ENCODE data around the gene RPS3. TPM values are rescaled to one million over a fixed set of nuclear protein-coding genes. Genes with fewer than 3 reads are reported as not detected.
"Not testable (repeated sequence)": the region's sequence is repeated elsewhere in the genome, so short reads cannot be mapped to it uniquely, and the experiment has no call there.

The RPS3 gene
- total RNA-seq, 1 experiment from 2014 or later, result 1,749 TPM

DNA sequence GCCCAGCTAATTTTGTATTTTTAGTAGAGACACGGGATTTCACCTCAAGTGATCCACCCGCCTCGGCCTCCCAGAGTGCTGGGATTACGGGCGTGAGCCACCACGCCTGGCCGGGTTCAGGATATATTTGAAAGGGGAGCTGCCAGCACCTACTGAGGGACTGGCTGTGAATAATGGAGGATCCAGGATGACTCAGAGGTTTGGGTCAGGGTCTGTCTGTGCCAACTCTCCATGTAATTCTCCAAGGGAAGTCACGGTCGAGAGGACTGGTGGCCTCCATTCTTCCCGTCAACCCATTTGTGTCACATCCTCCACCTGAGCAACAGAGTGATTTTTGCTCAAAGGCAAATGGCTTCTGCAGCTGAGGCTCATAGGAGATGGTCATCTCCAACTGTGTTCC is 44.3 kb upstream of the RPS3 start:
- Mint-ChIP-seq H3K9me3 (ENCODE audit: low read depth, unreplicated experiment) (no peaks in the 10 kb centered on the region), H3K4me1 (ENCODE audit: low read depth, unreplicated experiment) (peaks cover 29% of the 10 kb centered on the region), H3K27me3 (ENCODE audit: unreplicated experiment) (peaks cover 27% of the 10 kb centered on the region), H3K4me3 (ENCODE audit: low read depth, unreplicated experiment) (no peak overlapping the region), H3K36me3 (ENCODE audit: insufficient read depth, unreplicated experiment) (peaks cover 21% of the 10 kb centered on the region), H3K27ac (ENCODE audit: unreplicated experiment) (no peak overlapping the region)
- no peak for DNase-seq
- TF ChIP-seq, protein P1, sequence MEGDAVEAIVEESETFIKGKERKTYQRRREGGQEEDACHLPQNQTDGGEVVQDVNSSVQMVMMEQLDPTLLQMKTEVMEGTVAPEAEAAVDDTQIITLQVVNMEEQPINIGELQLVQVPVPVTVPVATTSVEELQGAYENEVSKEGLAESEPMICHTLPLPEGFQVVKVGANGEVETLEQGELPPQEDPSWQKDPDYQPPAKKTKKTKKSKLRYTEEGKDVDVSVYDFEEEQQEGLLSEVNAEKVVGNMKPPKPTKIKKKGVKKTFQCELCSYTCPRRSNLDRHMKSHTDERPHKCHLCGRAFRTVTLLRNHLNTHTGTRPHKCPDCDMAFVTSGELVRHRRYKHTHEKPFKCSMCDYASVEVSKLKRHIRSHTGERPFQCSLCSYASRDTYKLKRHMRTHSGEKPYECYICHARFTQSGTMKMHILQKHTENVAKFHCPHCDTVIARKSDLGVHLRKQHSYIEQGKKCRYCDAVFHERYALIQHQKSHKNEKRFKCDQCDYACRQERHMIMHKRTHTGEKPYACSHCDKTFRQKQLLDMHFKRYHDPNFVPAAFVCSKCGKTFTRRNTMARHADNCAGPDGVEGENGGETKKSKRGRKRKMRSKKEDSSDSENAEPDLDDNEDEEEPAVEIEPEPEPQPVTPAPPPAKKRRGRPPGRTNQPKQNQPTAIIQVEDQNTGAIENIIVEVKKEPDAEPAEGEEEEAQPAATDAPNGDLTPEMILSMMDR (IDR thresholded peaks at IDR 0.05; ENCODE audit: unreplicated experiment), result no peak
- no TSS peak for BruUV-seq (replicated peaks)
- intact Hi-C loops (cut with micrococcal nuclease; ENCODE audit: unreplicated experiment), result no loop called here
- CTCF ChIA-PET, result interaction anchor here (1.8 kb wide), 1 partner anchor 17 kb away, joined by 3 read pairs; no protein-coding TSS in a partner anchor

DNA sequence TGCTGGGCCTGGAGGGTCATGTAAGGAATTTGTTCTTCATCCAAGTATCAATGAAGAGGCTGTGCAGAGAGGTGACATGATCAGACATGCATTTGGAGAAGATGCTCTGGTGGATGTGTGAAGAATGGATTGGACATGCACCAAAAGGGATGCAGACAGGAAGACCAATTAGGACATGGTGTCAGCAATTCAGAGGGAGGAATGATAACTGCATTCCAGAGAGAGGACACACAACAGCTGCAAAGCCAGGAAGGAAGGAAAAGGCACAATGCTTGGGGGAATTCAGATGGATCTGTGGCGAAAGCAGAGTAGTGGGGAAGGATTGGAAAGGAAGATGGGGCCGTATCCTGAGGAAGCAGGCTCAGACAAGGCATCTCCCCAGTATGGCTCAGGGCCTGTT is 42.7 kb upstream of the RPS3 start:
- H3K36me3 Mint-ChIP-seq (ENCODE audit: insufficient read depth, unreplicated experiment), result peaks cover 9% of the 10 kb centered on the region
- BruUV-seq (replicated peaks), result no TSS peak
- intact Hi-C loops (cut with micrococcal nuclease; ENCODE audit: unreplicated experiment), result no loop called here
- peaks cover 27% of the 10 kb centered on the region for H3K27me3 Mint-ChIP-seq (ENCODE audit: unreplicated experiment)
- no peak overlapping the region for H3K4me3 Mint-ChIP-seq (ENCODE audit: low read depth, unreplicated experiment)
- TF ChIP-seq, protein P1 (IDR thresholded peaks at IDR 0.05; ENCODE audit: unreplicated experiment), result no peak
- CTCF ChIA-PET, result no interaction called here
- no peak overlapping the region for H3K27ac Mint-ChIP-seq (ENCODE audit: unreplicated experiment)
- no peak for DNase-seq
- no peaks in the 10 kb centered on the region for H3K9me3 Mint-ChIP-seq (ENCODE audit: low read depth, unreplicated experiment)
- peaks cover 17% of the 10 kb centered on the region for H3K4me1 Mint-ChIP-seq (ENCODE audit: low read depth, unreplicated experiment)

DNA sequence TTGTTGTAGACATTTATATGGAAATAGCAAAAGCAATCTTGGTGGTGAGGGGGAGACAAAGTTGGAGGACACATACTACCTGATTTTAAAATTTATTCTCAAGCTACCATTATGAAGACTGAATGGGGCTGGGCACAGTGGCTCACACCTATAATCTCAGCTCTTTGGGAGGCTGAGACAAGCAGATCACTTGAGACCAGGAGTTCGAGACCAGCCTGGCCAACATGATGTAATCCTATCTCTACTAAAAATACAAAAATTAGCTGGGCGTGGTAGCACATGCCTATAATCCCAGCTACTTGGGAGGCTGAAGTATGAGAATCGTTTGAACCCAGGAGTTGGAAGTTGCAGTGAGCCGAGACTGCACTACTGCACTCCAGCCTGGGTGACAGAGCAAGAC is 37.0 kb upstream of the RPS3 start:
- H3K9me3 Mint-ChIP-seq (ENCODE audit: low read depth, unreplicated experiment); H3K27ac Mint-ChIP-seq (ENCODE audit: unreplicated experiment); intact Hi-C loops (cut with micrococcal nuclease; ENCODE audit: unreplicated experiment); H3K4me3 Mint-ChIP-seq (ENCODE audit: low read depth, unreplicated experiment); BruUV-seq (replicated peaks); DNase-seq; H3K36me3 Mint-ChIP-seq (ENCODE audit: insufficient read depth, unreplicated experiment): not testable (repeated sequence)
- Mint-ChIP-seq H3K4me1 (ENCODE audit: low read depth, unreplicated experiment) (peaks cover 10% of the 10 kb centered on the region), H3K27me3 (ENCODE audit: unreplicated experiment) (peaks cover 13% of the 10 kb centered on the region)
- CTCF ChIA-PET, result interaction anchor here (1.4 kb wide), 1 partner anchor 10 kb away, joined by 5 read pairs; no protein-coding TSS in a partner anchor

DNA sequence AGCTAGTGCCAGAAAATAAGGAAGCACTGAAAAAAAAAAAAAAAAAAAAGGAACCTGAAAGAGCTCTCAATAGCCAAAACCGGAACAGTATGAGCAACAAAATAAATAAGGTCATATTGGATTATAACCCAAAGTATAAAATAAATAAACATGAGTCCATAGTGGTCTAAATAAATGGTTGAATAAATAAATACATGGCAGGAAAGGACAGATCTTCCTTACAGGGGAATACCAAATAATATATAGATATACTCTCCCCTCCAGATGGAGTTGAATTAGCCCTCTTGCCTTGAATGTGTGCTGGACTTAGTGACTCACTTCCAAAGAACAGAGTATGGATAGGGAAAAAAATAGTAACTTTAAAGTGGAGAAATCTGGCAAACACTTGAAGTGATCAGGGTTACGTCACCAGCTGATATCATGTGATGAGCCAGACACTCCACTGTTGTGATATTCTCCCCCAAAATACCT is 33.6 kb upstream of the RPS3 start:
- CTCF ChIA-PET, result no interaction called here
- Mint-ChIP-seq H3K9me3 (ENCODE audit: low read depth, unreplicated experiment) (no peaks in the 10 kb centered on the region), H3K4me3 (ENCODE audit: low read depth, unreplicated experiment) (no peak overlapping the region), H3K36me3 (ENCODE audit: insufficient read depth, unreplicated experiment) (no peaks in the 10 kb centered on the region), H3K4me1 (ENCODE audit: low read depth, unreplicated experiment) (peaks cover 10% of the 10 kb centered on the region), H3K27me3 (ENCODE audit: unreplicated experiment) (peaks cover 13% of the 10 kb centered on the region), H3K27ac (ENCODE audit: unreplicated experiment) (no peak overlapping the region)
- intact Hi-C loops (cut with micrococcal nuclease; ENCODE audit: unreplicated experiment), result no loop called here
- BruUV-seq (replicated peaks), result no TSS peak
- TF ChIP-seq, protein P1 (IDR thresholded peaks at IDR 0.05; ENCODE audit: unreplicated experiment), result no peak
- no peak for DNase-seq

DNA sequence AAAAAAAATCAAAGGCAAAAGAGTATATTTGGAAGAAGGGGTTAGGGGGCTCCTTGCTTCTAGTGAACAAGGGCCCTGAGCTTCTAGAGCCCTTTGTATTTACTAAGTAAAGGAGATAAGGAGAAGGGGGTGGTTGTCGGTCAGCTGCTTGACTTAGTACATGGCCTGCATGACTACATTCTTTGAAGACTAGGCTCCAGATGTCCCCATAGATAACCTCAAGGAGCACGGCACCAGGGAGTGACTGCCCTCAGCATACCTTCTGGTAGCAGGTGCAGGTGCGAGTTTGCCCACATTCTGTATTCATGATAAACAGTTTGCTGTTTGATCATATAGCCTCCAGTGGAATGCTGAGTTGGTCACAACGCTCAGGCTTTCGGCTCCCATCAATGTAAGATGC is 32.5 kb upstream of the RPS3 start:
- H3K27ac Mint-ChIP-seq (ENCODE audit: unreplicated experiment); DNase-seq; intact Hi-C loops (cut with micrococcal nuclease; ENCODE audit: unreplicated experiment); H3K9me3 Mint-ChIP-seq (ENCODE audit: low read depth, unreplicated experiment); H3K4me3 Mint-ChIP-seq (ENCODE audit: low read depth, unreplicated experiment); BruUV-seq (replicated peaks); H3K36me3 Mint-ChIP-seq (ENCODE audit: insufficient read depth, unreplicated experiment): not testable (repeated sequence)
- peaks cover 15% of the 10 kb centered on the region for H3K4me1 Mint-ChIP-seq (ENCODE audit: low read depth, unreplicated experiment)
- H3K27me3 Mint-ChIP-seq (ENCODE audit: unreplicated experiment), result peaks cover 13% of the 10 kb centered on the region
- CTCF ChIA-PET, result interaction anchor here (1.0 kb wide), 1 partner anchor 24 kb away, joined by 5 read pairs; no protein-coding TSS in a partner anchor
